Colonic mucosa (tissue), 4 donors: ENCODE data around the gene KIF6. TPM values are rescaled to one million over a fixed set of nuclear protein-coding genes. Genes with fewer than 3 reads are reported as not detected.
"Not testable (repeated sequence)": the region's sequence is repeated elsewhere in the genome, so short reads cannot be mapped to it uniquely, and the experiment has no call there.

ENCODE experiments used
- DNase-seq: peaks from one replicate; pipeline ENCODE4 v3.0.0-alpha.2; 2020
- H3K27ac ChIP-seq: fragments of 200-600 bp; one replicate; pipeline ENCODE4 v1.8.0; 2021
- H3K27me3 ChIP-seq: fragments of 200-600 bp; one replicate; pipeline ENCODE4 v1.8.0; 2021
- H3K36me3 ChIP-seq: fragments of 200-600 bp; one replicate; pipeline ENCODE4 v1.8.0; 2021
- H3K4me1 ChIP-seq: fragments of 200-600 bp; one replicate; pipeline ENCODE4 v1.8.0; 2021; ENCODE audit warnings: mild to moderate bottlenecking
- H3K4me3 ChIP-seq: fragments of 200-600 bp; one replicate; pipeline ENCODE4 v1.8.0; 2021
- H3K9ac ChIP-seq, 2 donors: one replicate each; pipeline ENCODE4 v1.7.0; 2013; ENCODE audit warnings: control low read depth in 2 of 2, low read depth in 2 of 2, low read length in 2 of 2
- H3K9me3 ChIP-seq: fragments of 200-600 bp; one replicate; pipeline ENCODE4 v1.8.0; 2021
- CTCF ChIP-seq: fragments of 200-600 bp; IDR thresholded peaks from one replicate; pipeline ENCODE4 v1.8.0; 2022; ENCODE audit warnings: antibody characterized with exemption, mild to moderate bottlenecking
- intact Hi-C: fragments of 100-400 bp; cut with DNase I; formaldehyde crosslinking; loops from one replicate; pipeline ENCODE4 v1.14.1; 2022
- total RNA-seq, 2 donors: library from RNA; stranded (reverse); fragmentation: NEBNext Ultra II Directional in 1 of 2; extraction: Animal tissue kit (Norgen Biotek cat#: 25700) in 1 of 2; gene quantifications; one replicate each; pipeline ENCODE4 v1.2.1, GENCODE V29; 2021
- donor health status: healthy.
- donor health status: DM: no; HTN: no; CAD: no.
- donor health status: DM: no; HTN: no; CAD: no.

KIF6 gene
- total RNA-seq, 2 donors from 2014 or later, result 0.08 to 0.17 TPM

GRCh38 chr6:39488255-39488879 is 236.8 kb downstream of the KIF6 start:
- no peak for TF ChIP-seq CTCF
- H3K9me3 ChIP-seq, result no peaks in the 10 kb centered on the region
- no peak overlapping the region for H3K9ac ChIP-seq
- intact Hi-C loops, result no loop called here
- no peak overlapping the region for H3K4me3 ChIP-seq
- H3K27ac ChIP-seq, result no peak overlapping the region
- no peaks in the 10 kb centered on the region for H3K27me3 ChIP-seq
- no peak for DNase-seq
- no peaks in the 10 kb centered on the region for H3K36me3 ChIP-seq
- no peaks in the 10 kb centered on the region for H3K4me1 ChIP-seq

DNA sequence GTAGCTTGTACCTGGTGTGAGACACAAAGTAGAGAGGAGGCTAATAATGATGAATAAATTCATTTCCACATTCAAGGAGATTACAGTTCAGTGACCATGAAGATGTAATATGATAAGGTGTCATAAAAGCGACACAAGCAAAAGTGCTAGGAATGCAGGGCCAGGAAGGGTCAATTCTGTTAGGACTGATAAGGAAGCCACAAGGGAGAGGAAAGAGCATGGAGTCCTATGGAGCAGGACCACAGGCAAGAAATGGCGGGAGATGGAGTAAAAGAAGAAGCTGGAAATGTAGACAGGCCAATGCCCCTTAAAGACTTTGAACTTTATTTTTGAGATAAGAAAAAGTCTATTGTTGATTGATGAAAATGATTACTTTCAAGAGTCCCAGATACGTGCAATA is 240.9 kb downstream of the KIF6 start:
- Histone ChIP-seq H3K9me3 (no peaks in the 10 kb centered on the region), H3K4me1 (no peaks in the 10 kb centered on the region), H3K27me3 (no peaks in the 10 kb centered on the region), H3K27ac (no peak overlapping the region), H3K36me3 (no peaks in the 10 kb centered on the region), H3K4me3 (no peak overlapping the region), H3K9ac (no peak overlapping the region)
- no peak for DNase-seq
- intact Hi-C loops, result no loop called here
- no peak for TF ChIP-seq CTCF

DNA sequence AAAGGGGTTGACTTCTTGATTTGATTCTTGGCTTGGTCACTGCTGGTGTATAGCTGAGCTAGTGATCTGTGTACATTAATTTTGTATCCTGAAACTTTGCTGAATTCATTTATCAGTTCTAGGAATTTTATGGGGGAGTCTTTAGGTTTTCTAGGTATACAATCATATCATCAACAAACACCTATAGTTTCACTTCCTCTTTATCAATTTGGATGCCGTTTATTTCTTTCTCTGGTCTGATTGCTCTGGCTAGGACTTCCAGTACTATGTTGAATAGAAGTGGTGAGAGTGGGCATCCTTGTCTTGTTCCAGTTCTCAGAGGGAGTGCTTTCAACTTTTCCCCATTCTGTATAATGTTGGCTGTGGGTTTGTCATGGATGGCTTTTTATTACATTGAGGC is 245.4 kb downstream of the KIF6 start:
- H3K4me3 ChIP-seq, H3K4me1 ChIP-seq, H3K27ac ChIP-seq, H3K9me3 ChIP-seq, H3K27me3 ChIP-seq, H3K36me3 ChIP-seq, H3K9ac ChIP-seq, intact Hi-C loops, DNase-seq: not testable (repeated sequence)

GRCh38 chr6:39476670-39477069 is 248.5 kb downstream of the KIF6 start:
- H3K9me3 ChIP-seq, result no peaks in the 10 kb centered on the region
- no peaks in the 10 kb centered on the region for H3K27me3 ChIP-seq
- no peak overlapping the region for H3K9ac ChIP-seq
- no peaks in the 10 kb centered on the region for H3K36me3 ChIP-seq
- no peak overlapping the region for H3K4me3 ChIP-seq
- TF ChIP-seq CTCF, result no peak
- H3K4me1 ChIP-seq, result no peaks in the 10 kb centered on the region
- intact Hi-C loops, result no loop called here
- no peak for DNase-seq
- H3K27ac ChIP-seq, result no peak overlapping the region

DNA sequence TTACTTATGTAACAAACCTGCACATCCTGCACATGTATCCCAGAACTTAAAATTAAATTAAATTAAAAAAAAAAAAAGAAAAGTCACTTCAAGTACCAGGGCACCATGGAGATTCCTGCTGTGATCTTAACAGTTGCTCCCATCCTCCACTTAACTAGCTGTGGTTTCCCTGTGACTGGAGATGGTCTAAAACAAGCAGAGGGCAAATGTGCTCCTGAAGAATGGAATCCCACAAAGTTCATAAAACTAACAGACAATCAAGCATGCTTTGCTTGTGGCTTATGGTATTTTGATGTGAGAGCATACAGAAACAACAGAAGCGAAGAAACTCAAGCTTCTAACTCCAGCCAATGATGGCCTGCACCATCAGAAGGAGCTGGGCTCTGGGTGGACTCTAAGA is 249.1 kb downstream of the KIF6 start:
- H3K4me3 ChIP-seq, result no peak overlapping the region
- no peaks in the 10 kb centered on the region for H3K36me3 ChIP-seq
- H3K9ac ChIP-seq, result no peak overlapping the region
- DNase-seq, result no peak
- TF ChIP-seq CTCF, result no peak
- H3K27me3 ChIP-seq, result no peaks in the 10 kb centered on the region
- no peaks in the 10 kb centered on the region for H3K4me1 ChIP-seq
- H3K9me3 ChIP-seq, result no peaks in the 10 kb centered on the region
- no peak overlapping the region for H3K27ac ChIP-seq
- intact Hi-C loops, result no loop called here

- Histone ChIP-seq H3K9me3 (no peaks in the 10 kb centered on the region), H3K27me3 (no peaks in the 10 kb centered on the region), H3K9ac (no peak overlapping the region), H3K27ac (no peak overlapping the region), H3K4me3 (no peak overlapping the region), H3K4me1 (no peaks in the 10 kb centered on the region), H3K36me3 (no peaks in the 10 kb centered on the region)
- intact Hi-C loops, result no loop called here
- no peak for TF ChIP-seq CTCF
- no peak for DNase-seq
Measured at GRCh38 chr6:39471954-39472659, 253.1 kb downstream of the KIF6 start.
